ENCODE results near the gene L1TD1.
"Not testable (repeated sequence)": the region's sequence is repeated elsewhere in the genome, so short reads cannot be mapped to it uniquely, and the experiment has no call there.

Gene L1TD1

GRCh38 chr1:62185233-62185632 lies 9.4 kb upstream of the L1TD1 start:
- not testable (repeated sequence) for H3K27ac Mint-ChIP-seq; H3K36me3 Mint-ChIP-seq (ENCODE audit: low read depth); H3K4me3 Mint-ChIP-seq; H3K9me3 Mint-ChIP-seq; H3K27me3 Mint-ChIP-seq; H3K4me1 Mint-ChIP-seq (ENCODE audit: low read depth)

GRCh38 chr1:62185677-62186076 lies 9.0 kb upstream of the L1TD1 start:
- Mint-ChIP-seq H3K36me3 (ENCODE audit: low read depth) (no peaks in the 10 kb centered on the region), H3K9me3 (no peaks in the 10 kb centered on the region), H3K27me3 (no peaks in the 10 kb centered on the region), H3K4me3 (no peak overlapping the region), H3K27ac (no peak overlapping the region), H3K4me1 (ENCODE audit: low read depth) (no peaks in the 10 kb centered on the region)

GRCh38 chr1:62187548-62187947 lies 7.1 kb upstream of the L1TD1 start:
- Mint-ChIP-seq H3K4me3 (no peak overlapping the region), H3K4me1 (ENCODE audit: low read depth) (no peaks in the 10 kb centered on the region), H3K9me3 (no peaks in the 10 kb centered on the region), H3K36me3 (ENCODE audit: low read depth) (no peaks in the 10 kb centered on the region), H3K27me3 (peaks cover under 1% of the 10 kb centered on the region), H3K27ac (no peak overlapping the region)

GRCh38 chr1:62188111-62188510 lies 6.5 kb upstream of the L1TD1 start:
- Mint-ChIP-seq H3K27ac (no peak overlapping the region), H3K4me3 (no peak overlapping the region), H3K9me3 (no peaks in the 10 kb centered on the region), H3K4me1 (ENCODE audit: low read depth) (no peaks in the 10 kb centered on the region), H3K36me3 (ENCODE audit: low read depth) (no peaks in the 10 kb centered on the region), H3K27me3 (peaks cover 6% of the 10 kb centered on the region)

GRCh38 chr1:62196086-62196690 lies 1.5 kb downstream of the L1TD1 start:
- H3K4me3 Mint-ChIP-seq = peak overlapping the region; percentile 15

GRCh38 chr1:62198069-62198780 lies 3.6 kb downstream of the L1TD1 start:
- Mint-ChIP-seq H3K4me3 (no peak overlapping the region), H3K27ac (no peak overlapping the region), H3K36me3 (ENCODE audit: low read depth) (no peaks in the 10 kb centered on the region), H3K4me1 (ENCODE audit: low read depth) (peaks cover 7% of the 10 kb centered on the region), H3K27me3 (peaks cover 30% of the 10 kb centered on the region), H3K9me3 (no peaks in the 10 kb centered on the region)

More at GRCh38 chr1:62196086-62196690, 1.5 kb downstream of the L1TD1 start:
- Mint-ChIP-seq H3K36me3 (ENCODE audit: low read depth) (no peaks in the 10 kb centered on the region), H3K27ac (no peak overlapping the region), H3K27me3 (peaks cover 38% of the 10 kb centered on the region), H3K9me3 (no peaks in the 10 kb centered on the region), H3K4me1 (ENCODE audit: low read depth) (peaks cover 7% of the 10 kb centered on the region)

GRCh38 chr1:62198781-62199125 lies 4.1 kb downstream of the L1TD1 start:
- H3K27ac Mint-ChIP-seq = no peak overlapping the region
- no peaks in the 10 kb centered on the region for H3K9me3 Mint-ChIP-seq
- no peaks in the 10 kb centered on the region for H3K36me3 Mint-ChIP-seq (ENCODE audit: low read depth)

GRCh38 chr1:62207187-62207586 lies 12.5 kb downstream of the L1TD1 start:
- Mint-ChIP-seq H3K4me3 (no peak overlapping the region), H3K4me1 (ENCODE audit: low read depth) (no peaks in the 10 kb centered on the region), H3K36me3 (ENCODE audit: low read depth) (peaks cover 4% of the 10 kb centered on the region), H3K27ac (no peak overlapping the region), H3K9me3 (peaks cover 23% of the 10 kb centered on the region), H3K27me3 (peaks cover 11% of the 10 kb centered on the region)

More at GRCh38 chr1:62198781-62199125, 4.1 kb downstream of the L1TD1 start:
- peaks cover 26% of the 10 kb centered on the region for H3K27me3 Mint-ChIP-seq
- peaks cover 7% of the 10 kb centered on the region for H3K4me1 Mint-ChIP-seq (ENCODE audit: low read depth)
- H3K4me3 Mint-ChIP-seq = no peak overlapping the region

- Mint-ChIP-seq H3K9me3 (peaks cover 23% of the 10 kb centered on the region), H3K4me3 (no peak overlapping the region), H3K36me3 (ENCODE audit: low read depth) (peaks cover 4% of the 10 kb centered on the region), H3K4me1 (ENCODE audit: low read depth) (no peaks in the 10 kb centered on the region), H3K27ac (no peak overlapping the region), H3K27me3 (peaks cover 11% of the 10 kb centered on the region)
These were observed 13.4 kb downstream of the L1TD1 start for GRCh38 chr1:62208087-62208486.

- no peak overlapping the region for H3K4me3 Mint-ChIP-seq
- H3K9me3 Mint-ChIP-seq = peaks cover 23% of the 10 kb centered on the region
- no peaks in the 10 kb centered on the region for H3K4me1 Mint-ChIP-seq (ENCODE audit: low read depth)
- H3K27ac Mint-ChIP-seq = no peak overlapping the region
- peaks cover 4% of the 10 kb centered on the region for H3K36me3 Mint-ChIP-seq (ENCODE audit: low read depth)
- peaks cover 11% of the 10 kb centered on the region for H3K27me3 Mint-ChIP-seq
These were observed 14.3 kb downstream of the L1TD1 start for GRCh38 chr1:62208970-62209369.

GRCh38 chr1:62209931-62210595 lies 15.4 kb downstream of the L1TD1 start:
- Mint-ChIP-seq H3K9me3 (peaks cover 23% of the 10 kb centered on the region), H3K27me3 (peaks cover 11% of the 10 kb centered on the region), H3K27ac (no peak overlapping the region), H3K4me1 (ENCODE audit: low read depth) (no peaks in the 10 kb centered on the region), H3K4me3 (no peak overlapping the region), H3K36me3 (ENCODE audit: low read depth) (peaks cover 4% of the 10 kb centered on the region)

- Mint-ChIP-seq H3K4me1 (ENCODE audit: low read depth) (no peaks in the 10 kb centered on the region), H3K36me3 (ENCODE audit: low read depth) (peaks cover 4% of the 10 kb centered on the region), H3K27ac (no peak overlapping the region), H3K4me3 (no peak overlapping the region), H3K27me3 (peaks cover 11% of the 10 kb centered on the region), H3K9me3 (peaks cover 23% of the 10 kb centered on the region)
These were observed 16.3 kb downstream of the L1TD1 start for GRCh38 chr1:62210960-62211359.

GRCh38 chr1:62212411-62212810 lies 17.8 kb downstream of the L1TD1 start:
- peaks cover 4% of the 10 kb centered on the region for H3K27me3 Mint-ChIP-seq
- no peak overlapping the region for H3K27ac Mint-ChIP-seq

GRCh38 chr1:62213075-62213914 lies 18.6 kb downstream of the L1TD1 start:
- H3K9me3 Mint-ChIP-seq = peaks cover 17% of the 10 kb centered on the region
- H3K36me3 Mint-ChIP-seq (ENCODE audit: low read depth) = no peaks in the 10 kb centered on the region
- peaks cover 4% of the 10 kb centered on the region for H3K27me3 Mint-ChIP-seq
- no peak overlapping the region for H3K4me3 Mint-ChIP-seq
- H3K4me1 Mint-ChIP-seq (ENCODE audit: low read depth) = no peaks in the 10 kb centered on the region
- no peak overlapping the region for H3K27ac Mint-ChIP-seq

More at GRCh38 chr1:62212411-62212810, 17.8 kb downstream of the L1TD1 start:
- H3K4me3 Mint-ChIP-seq = no peak overlapping the region
- no peaks in the 10 kb centered on the region for H3K4me1 Mint-ChIP-seq (ENCODE audit: low read depth)
- H3K9me3 Mint-ChIP-seq = peaks cover 17% of the 10 kb centered on the region
- H3K36me3 Mint-ChIP-seq (ENCODE audit: low read depth) = no peaks in the 10 kb centered on the region

GRCh38 chr1:62218604-62219003 lies 24.0 kb downstream of the L1TD1 start:
- Mint-ChIP-seq H3K9me3 (no peaks in the 10 kb centered on the region), H3K27ac (no peak overlapping the region), H3K4me3 (no peak overlapping the region), H3K36me3 (ENCODE audit: low read depth) (no peaks in the 10 kb centered on the region), H3K27me3 (no peaks in the 10 kb centered on the region), H3K4me1 (ENCODE audit: low read depth) (no peaks in the 10 kb centered on the region)

All from stimulated activated naive CD8-positive, alpha-beta T cell treated with anti-CD3 and anti-CD28 coated beads, Interleukin-15, Interleukin-2, amounts not matched to agents 100 ng/mL and 50 ng/mL, for 24 hours (primary cell).